ENCODE measurements around the gene DHRS9. TPM values are rescaled to one million over a fixed set of nuclear protein-coding genes. Genes with fewer than 3 reads are reported as not detected.
"Not testable (repeated sequence)": the region's sequence is repeated elsewhere in the genome, so short reads cannot be mapped to it uniquely, and the experiment has no call there.

Gene DHRS9
- polyA plus RNA-seq, 10 donors: 0.24 to 1.0 (median 0.61) TPM

DNA sequence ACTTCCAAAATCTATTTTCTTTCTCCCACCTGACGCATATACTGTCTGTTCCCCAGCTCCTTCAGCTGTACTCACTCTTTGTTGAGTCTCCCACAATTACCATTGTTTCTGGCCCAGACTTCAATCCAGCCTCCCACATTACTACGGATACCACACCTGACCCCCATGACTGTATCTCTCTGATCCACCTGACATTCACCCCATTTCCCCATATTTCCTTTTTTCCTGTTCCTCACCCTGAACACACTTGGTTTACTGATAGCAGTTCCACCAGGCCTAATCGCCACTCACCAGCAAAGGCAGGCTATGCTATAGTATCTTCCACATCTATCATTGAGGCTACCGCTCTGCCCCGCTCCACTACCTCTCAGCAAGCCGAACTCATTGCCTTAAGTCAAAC is 64.9 kb downstream of the DHRS9 start:
- DNase-seq: not testable (repeated sequence)

DNA sequence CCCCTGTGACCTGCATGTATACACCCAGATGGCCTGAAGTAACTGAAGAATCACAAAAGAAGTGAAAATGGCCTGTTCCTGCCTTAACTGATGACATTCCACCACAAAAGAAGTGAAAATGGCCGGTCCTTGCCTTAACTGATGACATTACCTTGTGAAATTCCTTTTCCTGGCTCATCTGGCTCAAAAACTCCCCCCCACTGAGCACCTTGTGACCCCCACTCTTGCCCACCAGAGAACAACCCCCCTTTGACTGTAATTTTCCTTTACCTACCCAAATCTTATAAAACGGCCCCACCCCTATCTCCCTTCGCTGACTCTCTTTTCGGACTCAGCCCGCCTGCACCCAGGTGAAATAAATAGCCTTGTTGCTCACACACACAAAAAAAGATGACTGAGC is 67.1 kb downstream of the DHRS9 start:
- not testable (repeated sequence) for DNase-seq

DNA sequence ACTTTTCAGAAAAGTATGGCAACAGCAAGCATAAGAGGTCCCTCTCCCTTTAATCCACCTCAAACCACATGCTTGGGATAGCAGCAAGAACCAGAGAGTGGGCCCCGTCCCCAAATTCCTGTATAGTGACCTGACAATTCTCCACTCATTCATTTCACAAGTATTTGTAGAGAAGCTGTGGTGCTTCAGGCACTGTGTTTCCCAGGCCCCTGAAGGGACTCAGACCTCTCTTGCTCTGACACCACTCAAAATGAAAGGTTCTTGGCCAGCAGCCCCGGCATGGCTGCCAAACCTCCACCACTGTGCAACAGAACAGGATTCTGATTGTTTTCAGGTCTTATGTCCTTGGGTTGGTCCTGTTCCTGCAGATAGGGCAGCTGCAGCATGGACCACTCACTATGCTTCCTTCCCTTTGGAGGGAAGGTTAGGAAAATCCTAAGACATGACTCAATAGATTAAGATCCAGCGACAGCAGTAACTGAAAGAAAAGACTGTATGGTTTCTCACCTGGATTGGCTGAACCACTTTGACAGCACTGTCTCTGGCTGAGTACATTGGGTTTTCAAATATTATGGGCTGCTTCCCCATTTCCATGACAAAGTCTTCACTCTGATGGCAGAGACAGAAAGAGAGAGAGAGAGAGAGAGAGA is 67.6 kb downstream of the DHRS9 start:
- no peak for DNase-seq

- DNase-seq: no peak
These were observed 68.6 kb downstream of the DHRS9 start for GRCh38 chr2:169137924-169138323.

- no peak for DNase-seq
These were observed 69.8 kb downstream of the DHRS9 start for GRCh38 chr2:169139145-169139544.

- DNase-seq: no peak
These were observed 70.8 kb downstream of the DHRS9 start for GRCh38 chr2:169139993-169140767.

DNA sequence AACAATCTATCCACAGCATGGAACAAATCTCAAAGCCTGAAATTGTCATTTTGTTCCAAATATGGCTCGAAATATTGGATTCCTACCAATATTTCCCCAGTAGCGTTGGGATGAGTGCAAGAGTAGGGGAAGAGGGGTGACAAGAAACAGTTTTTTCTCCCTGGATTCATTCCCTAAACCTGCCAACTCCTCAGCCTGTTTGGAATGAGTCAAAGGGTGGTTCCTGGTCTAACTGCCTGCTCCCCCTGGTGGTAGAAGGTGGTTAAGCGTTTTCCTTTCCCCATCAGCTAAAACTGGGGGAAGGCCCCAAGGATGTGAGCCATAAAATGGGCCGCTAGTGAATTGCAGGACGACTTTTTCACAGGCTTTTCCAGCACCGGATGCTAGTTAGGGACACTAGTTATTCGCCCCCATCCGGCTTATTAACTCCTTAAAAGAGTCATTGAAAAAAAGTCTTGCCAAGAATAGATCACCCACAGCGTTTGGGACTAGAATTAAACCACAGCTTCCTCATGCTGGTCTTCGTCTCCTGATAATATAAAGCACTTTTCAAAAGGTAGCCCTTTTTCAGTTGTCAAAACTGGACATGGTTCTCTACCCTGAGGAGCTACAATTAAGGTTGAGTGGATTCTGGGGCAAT is 72.5 kb downstream of the DHRS9 start:
- peak; percentile 17 to 38 (median 18) for DNase-seq

- DNase-seq: no peak
These were observed 74.6 kb downstream of the DHRS9 start for GRCh38 chr2:169143998-169144397.

Other genes starting within 250 kb of the DHRS9 start
- 10 to 100 TPM in 4 of 10 donors, 1 to 10 TPM in 6; 5.7 to 21.3 (median 9.6) TPM for gene SPC25, start 179.1 kb upstream of the DHRS9 start, polyA plus RNA-seq (ENCODE audit: insufficient read length in 10 of 10)
- under 1 TPM in 1 of 10 donors, not detected in 9; 0.09 TPM for gene G6PC2, start 168.3 kb upstream of the DHRS9 start, polyA plus RNA-seq (ENCODE audit: insufficient read length in 10 of 10)
- gene ABCB11, start 38.2 kb upstream of the DHRS9 start, polyA plus RNA-seq (ENCODE audit: insufficient read length in 10 of 10): under 1 TPM in 3 of 10 donors, not detected in 7; 0.06 to 0.21 (median 0.11) TPM